GM23248 (cell line): ENCODE data around the gene CACNG5. TPM values are rescaled to one million over a fixed set of nuclear protein-coding genes. Genes with fewer than 3 reads are reported as not detected.
"Not testable (repeated sequence)": the region's sequence is repeated elsewhere in the genome, so short reads cannot be mapped to it uniquely, and the experiment has no call there.

Experiments used
- DNase-seq: peaks from one replicate; pipeline ENCODE4 v3.0.0-alpha.2; 2015
- H2AFZ ChIP-seq: fragments of 200-600 bp; sonication (generic); 2 replicates; pipeline ENCODE4 v1.6.1; 2016; ENCODE audit warnings: antibody characterized with exemption
- H3F3A ChIP-seq: fragments of 200-600 bp; sonication (generic); 2 replicates; pipeline ENCODE4 v1.6.1; 2016; ENCODE audit warnings: mild to moderate bottlenecking, antibody characterized with exemption, mixed run types; ENCODE audit not compliant: insufficient read depth
- H3K27ac ChIP-seq: fragments of 200-600 bp; sonication (generic); 2 replicates; pipeline ENCODE4 v1.5.1; 2016; ENCODE audit warnings: mild to moderate bottlenecking
- H3K27me3 ChIP-seq: fragments of 200-600 bp; sonication (generic); replicated peaks from 2 replicates; pipeline ENCODE4 v1.6.1; 2016; ENCODE audit warnings: mild to moderate bottlenecking; ENCODE audit not compliant: insufficient read depth
- H3K36me3 ChIP-seq: fragments of 200-600 bp; sonication (generic); 2 replicates; pipeline ENCODE4 v1.6.1; 2016; ENCODE audit warnings: low read depth, mild to moderate bottlenecking
- H3K4me1 ChIP-seq: fragments of 200-600 bp; sonication (generic); 2 replicates; pipeline ENCODE4 v1.6.1; 2016; ENCODE audit warnings: mild to moderate bottlenecking; ENCODE audit not compliant: insufficient read depth
- H3K4me2 ChIP-seq: fragments of 200-600 bp; sonication (generic); one replicate; pipeline ENCODE4 v1.6.1; 2016; ENCODE audit warnings: mild to moderate bottlenecking; ENCODE audit not compliant: unreplicated experiment
- H3K4me3 ChIP-seq: fragments of 200-600 bp; sonication (generic); 2 replicates; pipeline ENCODE4 v1.5.1; 2016; ENCODE audit warnings: mild to moderate bottlenecking
- H3K79me2 ChIP-seq: fragments of 200-600 bp; sonication (generic); 2 replicates; pipeline ENCODE4 v1.6.1; 2016; ENCODE audit warnings: mild to moderate bottlenecking; ENCODE audit not compliant: insufficient read depth
- H3K9ac ChIP-seq: fragments of 200-600 bp; sonication (generic); 2 replicates; pipeline ENCODE4 v1.6.1; 2016; ENCODE audit warnings: mild to moderate bottlenecking
- H3K9me2 ChIP-seq: fragments of 200-600 bp; sonication (generic); 2 replicates; pipeline ENCODE4 v1.6.1; 2016; ENCODE audit warnings: mixed run types, mild to moderate bottlenecking, moderate library complexity; ENCODE audit not compliant: insufficient read depth
- H3K9me3 ChIP-seq: fragments of 200-600 bp; sonication (generic); one replicate; pipeline ENCODE4 v1.6.1; 2017; ENCODE audit warnings: low read depth
- H4K20me1 ChIP-seq: fragments of 200-600 bp; sonication (generic); 2 replicates; pipeline ENCODE4 v1.6.0; 2016; ENCODE audit not compliant: insufficient read depth
- EZH2 ChIP-seq: fragments of 200-600 bp; sonication (generic); IDR thresholded peaks from 2 replicates; pipeline ENCODE4 v1.6.1; 2018; ENCODE audit warnings: antibody characterized with exemption, mild to moderate bottlenecking; ENCODE audit not compliant: insufficient read depth, poor library complexity, severe bottlenecking
- EZH2phosphoT487 ChIP-seq: fragments of 200-600 bp; sonication (generic); IDR thresholded peaks from 2 replicates; pipeline ENCODE4 v1.6.1; 2018; ENCODE audit warnings: antibody characterized with exemption, moderate library complexity, mild to moderate bottlenecking, low read depth; ENCODE audit not compliant: insufficient read depth
- WGBS, 2 experiments: methylation state at CpG; one replicate each; pipeline ENCODE4 v1.1.6; 2015 to 2017; ENCODE audit warnings: low lambda C conversion rate in 2 of 2, low coverage in 1 of 2; ENCODE audit errors: missing lambda C conversion rate in 2 of 2; 5-methylcytosine and 5-hydroxymethylcytosine counted together
- in situ Hi-C: fragments of 300-500 bp; cut with MboI; formaldehyde crosslinking; loops from 2 replicates; pipeline ENCODE4 v1.15.0; 2020
- polyA plus RNA-seq: library from polyadenylated mRNA; unstranded; fragments of >200 nt; fragmentation: Nextera tagmentation; extraction: Ambion mirVana; gene quantifications from 2 replicates; pipeline ENCODE4 v1.2.1, GENCODE V29; 2016
- total RNA-seq: library from RNA; depleted of rRNA; stranded (reverse); fragments of >200 nt; shearing (Covaris generic); gene quantifications from 2 replicates; pipeline ENCODE4 v1.2.3, GENCODE V29; 2014

CACNG5 gene
- total and polyA plus RNA-seq, 2 experiments from 2014 or later: not detected

DNA sequence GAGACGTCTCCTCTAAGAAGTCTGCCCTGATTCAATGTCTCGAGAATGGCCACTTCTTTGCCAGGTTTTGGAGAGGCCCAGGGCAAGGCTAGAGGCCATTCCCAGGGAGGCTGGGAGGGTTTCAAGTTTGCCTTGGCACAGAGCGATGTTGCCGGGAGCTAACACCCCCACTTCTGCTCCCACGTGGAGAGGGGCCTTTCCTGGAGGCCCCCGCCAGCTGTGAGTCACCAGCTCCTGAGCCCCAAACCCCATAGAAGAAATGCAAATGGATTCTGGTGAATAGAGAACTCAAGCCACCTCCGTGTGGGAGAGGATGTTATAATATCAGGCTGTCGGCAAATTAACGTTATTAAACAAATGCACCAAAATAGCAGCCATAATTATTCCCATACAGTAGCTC, 62.2 kb downstream of the CACNG5 start:
- H4K20me1 ChIP-seq: no peaks in the 10 kb centered on the region
- H3F3A ChIP-seq: no peaks in the 10 kb centered on the region
- H2AFZ ChIP-seq: no peak overlapping the region
- H3K27me3 ChIP-seq: peaks cover 48% of the 10 kb centered on the region
- no peaks in the 10 kb centered on the region for H3K4me1 ChIP-seq
- no peaks in the 10 kb centered on the region for H3K9me3 ChIP-seq
- H3K9me2 ChIP-seq: no peaks in the 10 kb centered on the region
- H3K4me3 ChIP-seq: no peak overlapping the region
- no peak for DNase-seq
- H3K27ac ChIP-seq: no peak overlapping the region
- H3K9ac ChIP-seq: no peak overlapping the region
- H3K79me2 ChIP-seq: no peaks in the 10 kb centered on the region
- in situ Hi-C loops: no loop called here
- H3K36me3 ChIP-seq: no peaks in the 10 kb centered on the region
- 62 to 64% methylated on average over 9 of the region's 9 CpGs for WGBS, 2 experiments
- TF ChIP-seq EZH2phosphoT487 (no peak), EZH2 (no peak)
- H3K4me2 ChIP-seq: no peak overlapping the region

DNA sequence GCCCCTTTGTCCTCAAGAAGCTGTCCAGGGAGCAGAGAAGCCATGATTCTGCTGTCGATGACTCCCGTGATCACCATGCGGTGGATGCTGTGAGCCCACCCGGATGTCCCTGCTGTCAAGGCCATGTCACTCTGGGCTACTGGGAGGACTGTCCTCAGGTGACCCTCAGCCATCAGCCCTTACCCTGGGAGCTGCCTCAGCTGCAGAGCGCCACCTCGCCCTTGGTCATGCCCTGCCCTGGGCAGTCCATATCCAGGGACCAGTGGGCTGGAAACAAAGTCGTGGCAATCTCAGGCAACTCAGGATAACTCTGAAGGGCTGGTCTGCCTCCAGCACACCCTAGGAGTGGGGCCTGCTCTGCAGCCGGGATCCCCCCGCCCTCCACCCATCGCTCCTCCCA, 63.6 kb downstream of the CACNG5 start:
- no peak overlapping the region for H2AFZ ChIP-seq
- no peak for TF ChIP-seq EZH2phosphoT487
- no peak for TF ChIP-seq EZH2
- no peak for DNase-seq
- no peaks in the 10 kb centered on the region for H3K4me1 ChIP-seq
- H3K79me2 ChIP-seq: no peaks in the 10 kb centered on the region
- in situ Hi-C loops: no loop called here
- no peak overlapping the region for H3K27ac ChIP-seq
- no peaks in the 10 kb centered on the region for H3F3A ChIP-seq
- no peak overlapping the region for H3K9ac ChIP-seq
- no peak overlapping the region for H3K4me2 ChIP-seq
- H4K20me1 ChIP-seq: no peaks in the 10 kb centered on the region
- 53 to 80% methylated on average over 7 to 10 of the region's 10 CpGs for WGBS, 2 experiments
- no peaks in the 10 kb centered on the region for H3K9me2 ChIP-seq
- no peaks in the 10 kb centered on the region for H3K36me3 ChIP-seq
- peaks cover 49% of the 10 kb centered on the region for H3K27me3 ChIP-seq
- no peaks in the 10 kb centered on the region for H3K9me3 ChIP-seq
- no peak overlapping the region for H3K4me3 ChIP-seq

DNA sequence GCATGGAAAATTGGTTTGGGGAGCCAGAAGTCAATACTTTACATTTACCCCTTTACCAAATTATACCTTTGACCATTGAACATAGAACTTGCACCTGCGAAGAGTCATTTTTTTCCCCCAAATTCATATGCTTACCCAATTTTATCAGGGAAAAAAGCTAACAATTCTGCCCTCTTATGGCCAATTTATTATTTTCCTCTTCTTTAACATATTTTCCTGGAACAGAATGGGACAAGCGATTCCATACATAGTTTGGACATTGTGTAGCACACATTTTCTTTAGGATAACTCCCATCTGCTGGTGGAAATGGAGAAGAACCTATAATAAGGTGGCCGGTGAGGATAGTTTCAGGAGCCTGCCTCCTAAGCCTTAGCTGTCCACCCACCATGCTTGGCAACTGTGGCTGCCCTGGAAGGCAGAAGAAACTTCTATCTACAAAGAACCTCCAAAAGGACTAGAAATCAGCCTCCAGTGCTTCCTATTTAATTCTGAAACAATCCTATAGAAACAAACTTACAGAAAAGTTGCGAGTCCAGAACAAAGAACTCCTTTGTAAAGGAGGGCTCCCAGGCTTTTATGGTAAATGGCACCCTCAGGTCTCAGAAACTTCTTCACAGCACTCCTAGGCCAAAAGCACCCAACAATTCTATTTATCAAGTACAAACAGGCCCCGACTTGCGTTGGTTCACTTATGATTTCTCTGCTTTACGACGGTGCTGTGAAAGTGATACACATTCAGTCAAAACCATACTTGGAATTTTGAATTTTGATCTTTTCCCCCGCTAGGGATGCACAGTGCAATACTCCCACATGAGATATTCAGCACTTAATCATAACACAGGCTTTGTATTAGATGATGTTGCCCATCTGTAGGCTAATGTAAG, 65.5 kb downstream of the CACNG5 start:
- DNase-seq: peak; percentile 25
- no peak for TF ChIP-seq EZH2
- TF ChIP-seq EZH2phosphoT487: no peak
- in situ Hi-C loops: loop anchor here (10.0 to 25.0 kb wide), 2 partner anchors 176 to 688 kb away; no protein-coding TSS in a partner anchor

DNA sequence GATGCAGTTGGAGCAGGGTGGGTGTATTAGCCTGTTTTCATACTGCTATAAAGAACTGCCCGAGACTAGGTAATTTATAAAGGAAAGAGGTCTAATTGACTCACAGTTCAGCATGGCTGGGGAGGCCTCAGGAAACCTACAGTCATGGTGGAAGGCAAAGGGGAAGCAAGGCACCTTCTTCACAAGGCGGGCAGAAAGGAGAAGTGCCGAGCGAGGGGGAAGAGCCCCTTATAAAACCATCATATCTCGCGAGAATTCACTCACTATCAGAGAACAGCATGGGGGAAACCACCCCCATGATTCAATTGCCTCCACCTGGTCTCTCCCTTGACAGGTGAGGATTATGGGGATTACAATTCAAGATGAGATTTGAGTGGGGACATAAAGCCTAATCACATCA, 68.4 kb downstream of the CACNG5 start:
- not testable (repeated sequence) for H3K79me2 ChIP-seq, DNase-seq, H3K4me2 ChIP-seq, H3K27ac ChIP-seq, H3K9me2 ChIP-seq, H3K9me3 ChIP-seq, H4K20me1 ChIP-seq, H3K36me3 ChIP-seq, H3K9ac ChIP-seq, H3K4me3 ChIP-seq, H3F3A ChIP-seq, H3K4me1 ChIP-seq, H2AFZ ChIP-seq
- in situ Hi-C loops: loop anchor here (10.0 to 25.0 kb wide), 2 partner anchors 178 to 691 kb away; no protein-coding TSS in a partner anchor
- WGBS, 2 experiments: 82 to 89% methylated on average over 6 of the region's 6 CpGs
- peaks cover 29% of the 10 kb centered on the region for H3K27me3 ChIP-seq

More for the DNA sequence above, 65.5 kb downstream of the CACNG5 start:
- no peak overlapping the region for H2AFZ ChIP-seq
- no peak overlapping the region for H3K9ac ChIP-seq
- no peaks in the 10 kb centered on the region for H4K20me1 ChIP-seq
- no peaks in the 10 kb centered on the region for H3K9me3 ChIP-seq
- peaks cover 43% of the 10 kb centered on the region for H3K27me3 ChIP-seq
- H3K4me2 ChIP-seq: no peak overlapping the region
- 62 to 70% methylated on average over 9 of the region's 9 CpGs for WGBS, 2 experiments
- no peaks in the 10 kb centered on the region for H3F3A ChIP-seq
- H3K36me3 ChIP-seq: no peaks in the 10 kb centered on the region
- no peak overlapping the region for H3K27ac ChIP-seq
- no peak overlapping the region for H3K4me3 ChIP-seq
- no peaks in the 10 kb centered on the region for H3K79me2 ChIP-seq
- H3K9me2 ChIP-seq: no peaks in the 10 kb centered on the region
- H3K4me1 ChIP-seq: no peaks in the 10 kb centered on the region
